KOPT-K1 (cell line): ENCODE results near the gene PRRT1.
A peak's percentile ranks its signal among the peaks of the same experiment; 100 is the strongest.

Experiments
- H3K27ac ChIP-seq: fragments of 200-600 bp; sonication (generic); 2 replicates; pipeline ENCODE4 v1.5.1; 2016; ENCODE audit warnings: antibody characterized with exemption, mild to moderate bottlenecking, low read depth, low read length; ENCODE audit not compliant: poor library complexity, severe bottlenecking
- H3K36me3 ChIP-seq: fragments of 200-600 bp; sonication (generic); 2 replicates; pipeline ENCODE4 v1.5.1; 2017; ENCODE audit warnings: antibody characterized with exemption, mild to moderate bottlenecking, low read length, moderate library complexity; ENCODE audit not compliant: insufficient read depth
- H3K9me3 ChIP-seq: fragments of 200-600 bp; sonication (generic); 2 replicates; pipeline ENCODE4 v1.5.1; 2017; ENCODE audit warnings: antibody characterized with exemption, low read length, mild to moderate bottlenecking; ENCODE audit not compliant: insufficient read depth, poor library complexity, severe bottlenecking

The PRRT1 gene

GRCh38 chr6:32181915-32182529, 30.3 kb upstream of the PRRT1 start:
- H3K9me3 ChIP-seq, result no peaks in the 10 kb centered on the region
- peaks cover 65% of the 10 kb centered on the region for H3K36me3 ChIP-seq
- no peak overlapping the region for H3K27ac ChIP-seq

- Histone ChIP-seq H3K27ac (no peak overlapping the region), H3K9me3 (no peaks in the 10 kb centered on the region), H3K36me3 (peaks cover 57% of the 10 kb centered on the region)
These were observed 29.5 kb upstream of the PRRT1 start for GRCh38 chr6:32181148-32181702.

- H3K36me3 ChIP-seq, result peaks cover 49% of the 10 kb centered on the region
- no peaks in the 10 kb centered on the region for H3K9me3 ChIP-seq
- H3K27ac ChIP-seq, result peak overlapping the region; percentile 83
These were observed 28.1 kb upstream of the PRRT1 start for GRCh38 chr6:32179766-32180405.

GRCh38 chr6:32178547-32179440, 27.1 kb upstream of the PRRT1 start:
- peaks cover 41% of the 10 kb centered on the region for H3K36me3 ChIP-seq
- H3K27ac ChIP-seq, result peak overlapping the region; percentile 83
- H3K9me3 ChIP-seq, result no peaks in the 10 kb centered on the region

GRCh38 chr6:32177788-32178546, 26.2 kb upstream of the PRRT1 start, which contains the start of gene RNF5:
Gene RNF5 (plus strand): TSS chr6:32178405. CDS start chr6:32178512, 107 bp downstream.
- Histone ChIP-seq H3K9me3 (no peaks in the 10 kb centered on the region), H3K36me3 (peaks cover 33% of the 10 kb centered on the region), H3K27ac (peak within 1 kb of the TSS; percentile 83)

- Histone ChIP-seq H3K27ac (peak overlapping the region; percentile 83), H3K9me3 (no peaks in the 10 kb centered on the region), H3K36me3 (peaks cover 26% of the 10 kb centered on the region)
These were observed 25.5 kb upstream of the PRRT1 start for GRCh38 chr6:32177183-32177787.

- Histone ChIP-seq H3K27ac (peak overlapping the region; percentile 83), H3K36me3 (peaks cover 20% of the 10 kb centered on the region), H3K9me3 (no peaks in the 10 kb centered on the region)
These were observed 24.9 kb upstream of the PRRT1 start for GRCh38 chr6:32176476-32177182.

GRCh38 chr6:32175711-32176475, 24.2 kb upstream of the PRRT1 start, which contains the start of gene AGPAT1:
Gene AGPAT1 (minus strand): TSS chr6:32176084. CDS start chr6:32171496, 4,588 bp downstream.
- H3K27ac ChIP-seq, result peak within 1 kb of the TSS; percentile 83
- no peaks in the 10 kb centered on the region for H3K9me3 ChIP-seq
- H3K36me3 ChIP-seq, result peaks cover 17% of the 10 kb centered on the region

- Histone ChIP-seq H3K36me3 (peaks cover 17% of the 10 kb centered on the region), H3K27ac (peak overlapping the region; percentile 83), H3K9me3 (no peaks in the 10 kb centered on the region)
These were observed 23.6 kb upstream of the PRRT1 start for GRCh38 chr6:32175322-32175710.

GRCh38 chr6:32174416-32174815, 22.7 kb upstream of the PRRT1 start:
- Histone ChIP-seq H3K9me3 (no peaks in the 10 kb centered on the region), H3K36me3 (peaks cover 20% of the 10 kb centered on the region), H3K27ac (no peak overlapping the region)

- H3K27ac ChIP-seq, result no peak overlapping the region
These were observed 21.4 kb upstream of the PRRT1 start for GRCh38 chr6:32173051-32173727.

GRCh38 chr6:32171234-32171633, 19.5 kb upstream of the PRRT1 start:
- H3K36me3 ChIP-seq, result peaks cover 52% of the 10 kb centered on the region
- no peak overlapping the region for H3K27ac ChIP-seq
- no peaks in the 10 kb centered on the region for H3K9me3 ChIP-seq

More at GRCh38 chr6:32173051-32173727, 21.4 kb upstream of the PRRT1 start:
- peaks cover 32% of the 10 kb centered on the region for H3K36me3 ChIP-seq
- H3K9me3 ChIP-seq, result no peaks in the 10 kb centered on the region
